ENCODE measurements around the gene LRRC18.

DNA sequence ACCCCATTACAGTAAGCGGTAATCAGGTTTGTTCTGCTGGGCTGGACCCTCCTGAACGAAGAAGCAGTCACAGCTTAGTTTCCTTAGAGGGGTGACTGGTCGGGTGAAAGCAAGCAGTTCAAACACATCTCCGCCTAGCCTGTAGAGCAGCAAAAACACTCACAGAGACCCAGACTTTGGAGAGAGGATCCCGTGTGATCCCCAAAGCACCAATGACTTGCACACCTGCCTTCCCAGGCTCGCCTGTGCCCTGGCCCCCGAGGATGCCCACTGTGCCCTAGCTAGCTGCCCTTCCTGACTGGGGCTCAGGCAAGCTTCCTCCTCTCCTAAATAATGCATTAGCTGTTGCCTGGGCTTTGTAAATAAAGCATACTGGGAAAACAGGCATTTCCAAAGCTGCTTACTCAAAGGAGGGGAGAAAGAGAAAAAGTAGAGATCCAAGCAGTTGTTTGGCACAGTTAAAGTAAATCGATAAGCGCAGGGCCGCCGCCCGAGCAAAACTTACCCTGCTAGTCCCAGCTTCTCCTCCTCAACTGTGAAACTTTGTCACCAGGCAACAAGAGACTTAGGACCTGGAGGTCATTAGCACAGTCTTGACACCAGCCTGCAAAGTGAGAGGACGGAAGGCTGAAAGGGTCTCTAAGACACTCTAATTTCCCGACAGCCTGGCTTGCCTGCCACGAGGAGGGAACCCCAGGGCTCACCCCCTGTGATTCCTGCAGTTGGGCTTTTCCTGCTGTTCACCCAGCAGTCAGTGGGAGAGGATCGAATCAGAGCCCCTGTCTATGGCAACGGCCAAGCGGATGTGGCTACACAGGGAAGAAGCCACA, 4.8 kb downstream of the LRRC18 start:
- TF ChIP-seq, protein P1, sequence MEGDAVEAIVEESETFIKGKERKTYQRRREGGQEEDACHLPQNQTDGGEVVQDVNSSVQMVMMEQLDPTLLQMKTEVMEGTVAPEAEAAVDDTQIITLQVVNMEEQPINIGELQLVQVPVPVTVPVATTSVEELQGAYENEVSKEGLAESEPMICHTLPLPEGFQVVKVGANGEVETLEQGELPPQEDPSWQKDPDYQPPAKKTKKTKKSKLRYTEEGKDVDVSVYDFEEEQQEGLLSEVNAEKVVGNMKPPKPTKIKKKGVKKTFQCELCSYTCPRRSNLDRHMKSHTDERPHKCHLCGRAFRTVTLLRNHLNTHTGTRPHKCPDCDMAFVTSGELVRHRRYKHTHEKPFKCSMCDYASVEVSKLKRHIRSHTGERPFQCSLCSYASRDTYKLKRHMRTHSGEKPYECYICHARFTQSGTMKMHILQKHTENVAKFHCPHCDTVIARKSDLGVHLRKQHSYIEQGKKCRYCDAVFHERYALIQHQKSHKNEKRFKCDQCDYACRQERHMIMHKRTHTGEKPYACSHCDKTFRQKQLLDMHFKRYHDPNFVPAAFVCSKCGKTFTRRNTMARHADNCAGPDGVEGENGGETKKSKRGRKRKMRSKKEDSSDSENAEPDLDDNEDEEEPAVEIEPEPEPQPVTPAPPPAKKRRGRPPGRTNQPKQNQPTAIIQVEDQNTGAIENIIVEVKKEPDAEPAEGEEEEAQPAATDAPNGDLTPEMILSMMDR (IDR thresholded peaks at IDR 0.05), result no peak
- TF ChIP-seq POLR2A (IDR thresholded peaks at IDR 0.05), result no peak

All from uterus (tissue), 2 donors.